Transverse colon (tissue), 4 donors: ENCODE results near the gene MEGF9.

Source experiments
- EP300 ChIP-seq: sonication (generic); formaldehyde crosslinking; IDR thresholded peaks from one replicate; pipeline ENCODE4 v1.6.1; 2017; ENCODE audit warnings: antibody characterized with exemption, low read depth
- POLR2A ChIP-seq: fragments of 450-650 bp; IDR thresholded peaks from one replicate; pipeline ENCODE4 v1.6.1; 2016; ENCODE audit warnings: antibody characterized with exemption, mild to moderate bottlenecking, moderate library complexity
- POLR2AphosphoS5 ChIP-seq, 3 donors: sonication (generic); formaldehyde crosslinking; IDR thresholded peaks; one replicate each; pipeline ENCODE4 v1.6.1; 2016; ENCODE audit warnings: antibody characterized with exemption in 3 of 3
- TF ChIP-seq, protein P1 (sequence below), 5 experiments: fragments of 200-600 bp in 3 of 5; fragments of 450-650 bp in 2 of 5; sonication (generic) in 3 of 5; IDR thresholded peaks; 1 replicate in 2 of 5; 2 replicates in 3 of 5; pipeline ENCODE4 v1.5.1; 2016 to 2017; ENCODE audit warnings: antibody characterized with exemption in 5 of 5, inconsistent platforms in 3 of 5, mild to moderate bottlenecking in 2 of 5, moderate library complexity in 1 of 5

- TF ChIP-seq, protein P1, sequence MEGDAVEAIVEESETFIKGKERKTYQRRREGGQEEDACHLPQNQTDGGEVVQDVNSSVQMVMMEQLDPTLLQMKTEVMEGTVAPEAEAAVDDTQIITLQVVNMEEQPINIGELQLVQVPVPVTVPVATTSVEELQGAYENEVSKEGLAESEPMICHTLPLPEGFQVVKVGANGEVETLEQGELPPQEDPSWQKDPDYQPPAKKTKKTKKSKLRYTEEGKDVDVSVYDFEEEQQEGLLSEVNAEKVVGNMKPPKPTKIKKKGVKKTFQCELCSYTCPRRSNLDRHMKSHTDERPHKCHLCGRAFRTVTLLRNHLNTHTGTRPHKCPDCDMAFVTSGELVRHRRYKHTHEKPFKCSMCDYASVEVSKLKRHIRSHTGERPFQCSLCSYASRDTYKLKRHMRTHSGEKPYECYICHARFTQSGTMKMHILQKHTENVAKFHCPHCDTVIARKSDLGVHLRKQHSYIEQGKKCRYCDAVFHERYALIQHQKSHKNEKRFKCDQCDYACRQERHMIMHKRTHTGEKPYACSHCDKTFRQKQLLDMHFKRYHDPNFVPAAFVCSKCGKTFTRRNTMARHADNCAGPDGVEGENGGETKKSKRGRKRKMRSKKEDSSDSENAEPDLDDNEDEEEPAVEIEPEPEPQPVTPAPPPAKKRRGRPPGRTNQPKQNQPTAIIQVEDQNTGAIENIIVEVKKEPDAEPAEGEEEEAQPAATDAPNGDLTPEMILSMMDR (IDR thresholded peaks at IDR 0.05): no peak
- no peak for TF ChIP-seq POLR2A
- TF ChIP-seq EP300: no peak
- TF ChIP-seq POLR2AphosphoS5 (IDR thresholded peaks at IDR 0.05): no peak
These were observed 63.9 kb downstream of the MEGF9 start for GRCh38 chr9:120650352-120650751.
